Daoy (cell line): Measurements from ENCODE around the gene RNF208. TPM values are rescaled to one million over a fixed set of nuclear protein-coding genes. Genes with fewer than 3 reads are reported as not detected.

Experiments used
- DNase-seq: peaks from one replicate; pipeline ENCODE4 v3.0.0-alpha.2; 2015; ENCODE audit warnings: low read depth
- total RNA-seq: library from RNA; depleted of rRNA; stranded (reverse); fragments of >200 nt; shearing (Covaris generic); gene quantifications from 2 replicates; pipeline ENCODE4 v1.2.3, GENCODE V29; 2014

Gene RNF208
- total RNA-seq, 1 experiment from 2014 or later: not detected

DNA sequence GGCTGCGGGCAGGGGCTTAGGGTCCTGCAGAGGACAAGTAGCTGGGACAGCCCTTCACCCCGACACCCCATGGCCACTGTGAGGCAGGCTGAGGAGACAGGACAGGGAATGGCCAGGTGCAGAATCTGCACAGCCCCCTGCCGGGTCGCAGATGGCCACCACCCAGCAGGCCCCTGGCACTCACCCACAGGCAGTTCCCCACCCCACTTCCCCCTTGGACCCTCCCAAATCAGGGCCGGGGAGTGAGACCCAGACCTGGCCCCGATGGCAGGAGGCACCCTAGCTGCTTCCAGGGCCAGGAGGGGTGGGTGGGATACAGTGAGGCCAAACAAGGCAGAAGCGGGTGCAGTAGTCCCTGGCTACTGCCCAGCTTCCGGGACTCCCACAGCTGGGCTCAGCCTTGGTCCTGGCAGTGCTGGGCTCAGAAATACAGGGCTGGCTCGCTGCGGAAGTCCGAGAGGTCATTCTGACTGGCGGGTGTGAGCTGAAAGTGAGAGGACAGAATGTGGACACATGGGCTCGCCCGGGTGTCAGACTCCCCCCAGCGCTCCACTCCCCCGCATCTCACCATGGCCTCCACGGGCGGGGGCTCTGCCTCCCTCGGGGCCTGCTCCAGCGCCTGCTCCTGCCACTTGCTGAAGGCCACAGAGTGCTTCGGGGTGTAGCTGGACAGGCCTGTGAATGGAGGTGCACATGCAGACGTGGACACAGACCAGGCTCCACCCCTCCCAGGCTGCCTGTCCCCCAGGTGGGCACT is 30.2 kb downstream of the RNF208 start:
- no peak for DNase-seq

DNA sequence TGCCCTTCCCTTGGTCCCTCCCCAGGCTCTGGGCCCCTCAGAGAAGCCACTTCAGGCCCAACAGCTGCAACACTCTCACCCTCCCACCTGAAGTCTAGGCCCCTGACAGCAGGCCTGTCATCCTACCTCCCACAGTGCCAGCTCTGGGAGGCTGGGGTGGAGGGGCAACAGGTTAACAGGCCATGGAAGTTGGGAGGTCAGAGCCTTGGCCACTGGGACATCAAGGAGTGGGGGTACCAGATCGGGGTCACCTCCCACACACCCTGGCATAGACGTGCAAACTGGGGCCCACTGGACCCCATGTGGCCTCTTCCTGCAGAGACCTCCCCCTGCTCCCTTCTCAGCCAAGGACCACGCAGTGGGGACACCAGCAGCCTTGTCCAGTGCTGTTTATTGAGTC is 30.8 kb downstream of the RNF208 start:
- DNase-seq: no peak

DNA sequence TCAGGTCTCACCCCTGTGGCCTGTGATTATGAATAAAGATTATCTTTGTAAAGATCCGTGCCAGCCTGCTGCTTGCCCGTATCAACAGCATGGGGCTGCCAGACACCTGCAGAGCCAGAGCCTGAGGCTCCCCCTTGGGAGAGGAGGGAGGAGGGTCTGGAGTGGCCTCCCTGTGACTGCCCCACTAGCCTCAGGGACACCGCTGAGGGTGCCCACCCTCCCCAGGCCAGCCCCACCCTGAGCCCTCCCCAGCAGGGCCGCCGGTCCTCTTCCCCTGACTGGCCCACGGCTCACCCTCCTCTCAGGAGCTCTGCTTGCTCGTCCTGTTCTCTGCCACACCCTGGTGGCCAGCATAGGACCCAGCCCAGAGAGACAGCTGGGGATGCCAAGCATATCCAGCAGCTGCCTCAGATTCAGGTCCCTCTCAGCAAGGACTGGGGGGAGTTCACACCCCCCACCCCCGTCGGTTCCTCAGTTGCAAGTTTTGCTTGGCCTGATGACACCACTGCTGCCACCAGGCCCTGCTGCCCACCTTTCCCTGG is 31.7 kb downstream of the RNF208 start:
- DNase-seq: no peak

DNA sequence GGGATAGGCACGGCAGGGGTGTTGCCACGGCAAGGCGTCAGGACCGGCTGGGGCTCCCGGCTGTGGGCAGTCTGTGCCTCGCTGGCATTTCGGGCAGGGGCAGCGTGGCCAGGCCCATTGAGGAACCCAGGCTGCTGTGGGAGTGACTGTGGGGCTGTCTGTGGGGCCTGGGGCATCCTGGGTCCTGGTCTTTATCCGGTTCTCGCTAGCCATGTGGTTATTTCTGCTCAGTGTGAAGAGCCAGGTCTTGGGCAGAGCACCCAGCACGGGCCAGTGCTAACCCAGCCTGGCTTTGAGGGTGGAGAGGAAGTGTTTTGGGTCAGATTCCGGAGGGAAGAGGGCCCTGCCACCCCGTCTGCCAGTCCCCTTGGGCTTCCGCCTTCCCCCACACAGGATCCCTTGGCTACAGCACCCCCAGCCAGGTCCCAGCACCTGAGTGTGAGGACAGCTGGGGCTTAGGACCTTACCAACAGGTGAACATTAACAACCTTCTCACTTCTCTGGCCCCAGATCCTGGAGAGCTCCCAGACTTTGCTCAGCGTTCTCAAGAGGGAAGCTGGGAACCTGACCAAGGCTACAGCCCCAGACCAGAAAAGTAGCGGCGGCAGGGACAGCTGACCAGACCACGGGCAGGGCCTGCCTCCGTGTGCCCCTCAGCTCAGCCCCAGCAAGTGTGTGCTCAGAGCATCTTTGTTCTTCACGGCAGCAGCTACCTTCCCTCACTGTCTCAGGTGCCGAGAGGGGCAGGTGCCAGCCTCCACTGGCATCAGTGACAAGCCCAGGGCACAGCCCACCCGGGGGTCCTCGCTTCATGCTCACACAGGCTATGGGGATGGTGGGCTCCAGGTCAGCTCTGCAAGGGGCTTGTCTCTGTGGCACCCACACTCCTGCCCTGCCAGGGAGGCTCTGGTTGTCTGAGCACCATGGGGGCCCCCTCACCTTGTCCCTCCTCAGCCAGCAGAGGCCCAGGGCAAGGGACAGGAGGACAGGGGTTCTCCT is 32.4 kb downstream of the RNF208 start:
- no peak for DNase-seq

DNA sequence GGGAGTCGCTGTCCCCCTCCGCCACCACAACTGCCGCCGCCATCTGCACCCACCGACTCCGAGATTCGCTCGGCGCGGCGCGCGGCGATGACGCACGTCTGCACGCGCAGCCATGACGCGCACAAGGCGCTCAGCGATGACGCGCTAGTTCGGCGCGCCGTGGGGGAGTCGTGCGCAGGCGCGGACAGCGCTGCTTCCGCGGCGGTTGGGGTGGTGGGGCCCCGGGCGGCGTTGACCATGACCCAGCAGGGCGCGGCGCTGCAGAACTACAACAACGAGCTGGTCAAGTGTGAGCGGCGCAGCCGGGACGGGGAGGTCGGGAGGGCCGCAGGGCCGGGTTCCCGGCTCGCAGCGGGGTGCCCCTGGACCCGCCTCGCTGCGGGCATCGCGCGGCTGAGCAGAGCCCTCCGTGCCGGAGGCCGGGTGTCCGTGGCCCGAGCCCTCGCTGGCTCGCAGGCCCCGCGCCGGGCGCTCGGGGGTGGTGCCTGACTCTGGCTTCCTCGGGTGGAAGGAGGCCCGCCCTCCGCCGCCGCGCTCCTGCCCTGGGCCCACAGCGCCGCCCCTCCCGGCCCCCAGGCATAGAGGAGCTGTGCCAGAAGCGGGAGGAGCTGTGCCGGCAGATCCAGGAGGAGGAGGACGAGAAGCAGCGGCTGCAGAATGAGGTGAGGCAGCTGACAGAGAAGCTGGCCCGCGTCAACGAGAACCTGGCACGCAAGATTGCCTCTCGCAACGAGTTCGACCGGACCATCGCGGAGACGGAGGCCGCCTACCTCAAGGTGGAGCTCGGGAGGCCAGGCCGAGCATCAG is 33.3 kb downstream of the RNF208 start, which contains the start of the genes ANAPC2 and SSNA1:
Gene ANAPC2 (minus strand): TSS at position 71 of the 807 bp plus-strand sequence. CDS start 28 bp downstream, at position 43.
Gene SSNA1 (plus strand): TSS at position 187 of the 807 bp plus-strand sequence. CDS start 51 bp downstream, at position 238.
- peak; percentile 98 for DNase-seq

DNA sequence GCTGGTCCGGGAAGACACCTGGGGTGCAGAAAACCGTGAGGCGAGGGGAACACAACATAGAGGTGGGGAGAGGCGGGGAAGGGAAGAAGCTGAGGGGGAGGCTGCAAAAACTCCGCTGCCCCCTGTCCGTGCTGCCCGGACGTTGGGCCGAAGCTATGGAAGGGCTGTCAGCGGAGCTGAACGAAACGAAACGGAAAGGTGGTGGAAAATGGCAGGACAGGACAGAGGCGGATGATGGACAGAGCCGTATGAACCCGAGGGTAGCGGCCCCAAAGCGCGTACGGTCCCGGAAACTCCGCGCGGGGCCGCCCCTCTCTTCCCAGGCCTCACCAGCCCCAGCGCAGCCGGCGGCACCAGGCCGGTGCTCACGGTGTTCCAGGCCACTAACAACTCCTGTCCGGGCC is 34.0 kb downstream of the RNF208 start:
- no peak for DNase-seq

DNA sequence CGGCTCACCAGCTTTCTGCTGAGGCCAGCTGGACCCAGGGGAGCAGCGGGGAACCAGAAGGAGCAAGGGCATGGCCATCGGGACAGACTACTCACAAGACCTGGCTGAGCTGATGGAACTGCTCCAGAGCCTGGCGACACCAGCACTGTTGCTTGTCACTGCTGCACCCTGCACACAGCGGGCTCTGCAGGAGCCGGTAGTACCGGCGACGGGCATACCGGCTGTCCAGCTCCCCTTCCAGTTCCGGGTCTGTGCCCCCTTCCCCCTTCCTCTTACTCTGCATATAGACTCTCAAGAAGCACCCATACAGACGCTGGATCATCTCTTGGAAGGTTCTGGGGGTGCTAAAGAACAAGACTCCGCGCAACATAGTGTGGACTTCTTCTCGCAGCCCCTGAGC is 34.7 kb downstream of the RNF208 start:
- DNase-seq: no peak

DNA sequence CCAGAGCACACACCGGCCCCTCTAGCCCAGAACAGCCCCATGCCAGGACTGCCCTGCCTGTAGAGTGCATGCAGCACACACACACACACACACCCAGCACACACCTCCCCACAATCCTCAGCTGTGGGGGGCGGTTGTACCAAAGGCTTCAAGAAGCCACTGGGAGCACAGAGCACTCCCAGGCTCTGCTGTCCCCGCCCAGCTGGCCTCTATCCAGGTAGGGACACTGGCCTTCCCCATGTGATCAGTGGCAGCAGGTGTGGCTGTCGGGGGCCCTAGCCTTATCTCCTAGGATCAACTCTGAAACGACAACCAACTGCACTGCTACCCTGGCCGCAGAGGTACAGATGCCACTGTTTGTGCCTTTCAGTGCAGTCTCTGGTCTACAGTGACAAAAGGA is 35.7 kb downstream of the RNF208 start:
- DNase-seq: no peak

DNA sequence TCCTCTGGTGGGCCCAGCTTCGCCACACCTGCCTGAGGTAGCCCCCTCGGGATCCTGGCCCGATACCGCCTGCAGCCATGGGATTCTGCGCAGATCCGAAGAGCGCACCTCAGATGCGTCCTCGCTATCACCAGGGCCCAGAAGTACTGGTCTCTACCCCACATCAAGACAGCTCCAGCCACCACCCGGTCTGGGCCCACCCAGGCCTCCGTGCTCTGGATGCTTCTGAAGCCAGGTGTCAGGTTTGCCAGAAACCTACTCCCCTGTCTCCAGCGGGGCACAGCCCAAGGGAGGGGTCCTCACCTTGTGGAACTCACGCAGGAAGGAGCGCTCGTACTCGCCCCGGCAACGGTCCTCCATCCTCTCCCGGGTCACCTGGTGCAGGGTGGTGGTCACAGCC is 36.1 kb downstream of the RNF208 start:
- no peak for DNase-seq

DNA sequence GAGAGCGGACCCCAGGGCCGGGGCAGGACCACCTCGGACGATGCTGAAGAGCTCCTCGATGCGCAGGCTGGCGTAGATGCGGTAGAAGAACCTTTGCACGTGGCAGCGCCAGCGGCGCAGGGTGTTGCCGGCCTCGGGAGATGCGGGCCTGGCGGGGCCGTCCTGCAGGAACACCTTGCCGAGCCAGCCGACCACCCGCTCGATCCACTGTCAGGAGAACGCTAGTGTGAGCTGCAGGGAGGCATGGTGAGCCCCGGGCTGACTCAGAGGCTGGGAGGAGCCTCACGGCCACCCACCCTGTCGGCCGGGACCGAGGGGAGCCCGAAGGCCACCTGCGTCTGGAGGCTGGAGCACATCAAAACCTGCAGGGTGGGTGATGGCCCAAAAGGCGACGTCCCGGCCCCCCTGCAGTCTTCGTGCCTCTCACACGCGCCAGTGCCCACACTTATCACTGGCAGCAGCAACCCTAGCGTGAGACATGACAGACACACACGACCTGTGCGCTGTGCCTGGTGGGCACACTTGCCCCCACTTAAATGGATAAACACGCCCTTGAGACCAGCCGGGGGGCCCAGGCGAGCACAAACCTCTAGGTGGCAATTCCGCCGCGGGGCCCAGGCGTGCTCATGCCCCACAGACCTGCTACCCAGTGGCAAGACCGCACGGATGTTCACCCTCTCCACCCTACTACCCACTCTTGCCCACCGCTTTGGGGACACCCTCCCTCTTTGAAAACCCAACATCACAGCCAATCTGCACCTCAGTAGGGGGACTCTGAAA is 37.0 kb downstream of the RNF208 start:
- DNase-seq: no peak

DNA sequence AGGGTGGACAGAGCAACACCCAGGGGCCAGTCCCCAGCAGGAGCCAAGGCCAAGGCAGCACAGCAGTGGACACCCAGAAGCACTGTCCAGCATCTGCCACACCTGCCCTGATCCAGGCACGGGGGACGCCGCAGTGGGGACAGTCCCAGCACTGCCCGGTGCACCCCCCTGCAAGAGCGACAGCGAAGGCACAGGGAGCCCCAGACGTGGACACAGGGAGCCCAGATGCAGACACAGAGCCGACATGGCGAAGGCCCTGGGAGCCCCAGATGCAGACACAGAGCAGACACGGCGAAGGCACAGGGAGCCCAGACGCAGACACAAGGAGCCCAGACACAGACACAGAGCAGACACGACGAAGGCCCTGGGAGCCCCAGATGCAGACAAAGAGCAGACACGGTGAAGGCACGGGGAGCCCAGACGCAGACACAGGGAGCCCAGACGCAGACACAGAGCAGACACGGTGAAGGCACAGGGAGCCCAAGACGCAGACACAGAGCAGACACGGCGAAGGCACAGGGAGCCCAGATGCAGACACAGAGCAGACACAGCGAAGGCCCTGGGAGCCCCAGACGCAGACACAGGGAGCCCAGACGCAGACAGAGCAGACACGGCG is 38.0 kb downstream of the RNF208 start:
- DNase-seq: no peak

DNA sequence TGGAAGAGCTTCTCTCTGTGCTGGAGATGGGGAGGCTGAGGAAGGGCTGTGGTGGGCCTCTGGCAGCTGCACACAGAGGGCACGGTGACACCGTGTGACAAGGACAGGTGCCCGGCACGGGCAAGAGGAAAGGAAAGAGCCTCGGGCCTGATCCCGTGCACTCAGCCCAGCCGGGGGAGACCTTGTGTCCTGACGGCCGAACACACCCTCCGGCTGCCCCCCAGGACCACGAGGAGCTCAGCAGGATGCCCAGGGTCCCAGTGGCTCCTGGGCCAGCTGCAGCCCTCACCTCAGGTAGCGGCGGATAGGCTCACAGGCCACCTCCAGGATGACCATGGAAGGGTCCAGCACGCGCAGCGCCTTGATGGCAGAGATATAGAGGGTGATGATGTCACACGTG is 39.2 kb downstream of the RNF208 start:
- DNase-seq: no peak

DNA sequence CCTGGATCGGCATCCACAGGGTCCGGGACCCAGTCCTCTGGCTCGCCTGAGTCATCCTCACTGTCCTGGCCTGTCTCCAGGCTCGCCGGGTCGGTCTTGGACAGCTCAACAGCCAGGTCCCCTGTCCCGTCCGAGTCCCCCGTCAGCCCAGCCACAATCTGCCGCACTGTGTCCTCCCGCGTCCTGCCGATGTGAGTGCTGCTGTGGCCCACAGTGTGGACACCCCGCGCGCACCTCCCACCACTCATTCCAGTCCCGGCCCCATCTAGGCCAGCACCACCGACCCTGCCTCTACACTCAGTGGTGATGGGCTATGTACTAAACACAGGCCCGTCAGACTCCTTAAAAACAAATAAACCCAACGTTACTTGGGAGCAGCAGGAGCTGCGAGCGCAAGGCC is 40.4 kb downstream of the RNF208 start:
- DNase-seq: no peak

DNA sequence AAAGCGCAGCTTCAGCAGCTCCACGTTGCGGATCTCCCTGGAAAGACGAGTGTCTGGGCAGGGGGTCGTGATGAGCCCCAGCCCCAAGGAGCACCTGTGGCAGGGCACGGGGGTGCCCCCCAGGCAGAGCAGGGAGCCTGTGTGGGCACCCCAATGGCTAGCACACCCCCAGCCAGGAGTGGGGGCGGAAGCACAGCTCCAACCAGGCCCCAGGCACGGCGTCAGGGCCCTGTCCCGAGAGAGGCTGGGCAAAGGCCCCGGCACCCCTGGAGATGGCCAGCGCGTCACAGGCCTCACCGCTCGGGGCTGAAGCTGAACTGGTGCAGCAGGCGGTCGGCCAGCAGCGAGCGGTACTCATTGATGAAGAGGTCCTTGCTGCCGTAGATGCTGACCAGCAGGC is 41.5 kb downstream of the RNF208 start:
- DNase-seq: no peak

DNA sequence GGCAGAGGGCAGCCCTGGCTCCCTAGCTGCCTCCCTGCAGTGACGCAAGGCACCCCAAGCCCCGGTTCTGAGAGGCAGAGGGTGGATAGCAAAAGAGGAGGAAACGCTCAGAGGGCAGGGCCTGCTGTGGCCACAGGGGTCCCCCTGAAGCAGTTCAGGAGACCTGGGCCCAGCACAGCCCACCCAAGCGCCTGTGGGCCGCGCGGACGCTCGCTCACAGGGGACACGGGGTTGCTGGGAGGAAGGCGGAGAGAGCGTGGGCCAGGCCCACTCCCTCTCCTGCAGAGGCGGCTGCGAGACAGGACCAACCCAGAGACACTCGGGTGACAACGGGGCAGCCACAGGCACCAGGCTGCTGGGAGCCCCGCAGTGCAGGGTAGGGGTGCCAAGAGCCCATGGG is 42.3 kb downstream of the RNF208 start:
- DNase-seq: no peak

DNA sequence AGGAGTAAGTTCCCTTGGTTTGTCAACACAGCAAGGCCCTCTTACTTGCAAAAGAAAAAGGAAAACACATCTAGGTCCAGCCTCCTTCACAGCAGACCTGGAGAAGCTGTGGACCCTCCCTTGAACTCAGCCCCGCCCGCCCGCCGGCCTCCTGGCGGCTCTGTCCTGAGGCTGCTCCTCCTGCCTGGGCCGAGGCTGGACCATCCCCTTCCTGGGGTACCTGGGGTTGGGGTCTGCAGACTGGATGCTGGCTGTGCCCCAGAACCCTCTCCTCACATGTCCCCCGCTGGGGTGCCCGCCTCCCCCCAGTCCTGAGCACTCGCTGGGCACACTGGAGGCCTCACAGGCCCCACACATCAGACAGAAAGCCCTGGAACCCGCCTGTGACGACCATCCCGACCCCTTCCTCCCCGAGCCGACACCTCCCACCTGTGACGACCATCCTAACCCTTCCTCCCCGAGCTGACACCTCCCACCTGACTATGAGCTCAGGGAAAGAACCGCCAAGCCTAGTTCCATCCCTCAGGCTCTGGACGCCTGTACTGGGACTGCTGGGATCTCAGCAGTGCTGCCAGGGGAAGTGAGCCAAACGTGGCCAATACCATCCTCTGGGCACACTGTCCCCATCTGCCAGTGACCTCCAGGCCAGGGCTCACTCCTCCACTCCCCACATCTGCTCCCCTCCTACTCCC is 43.0 kb downstream of the RNF208 start:
- no peak for DNase-seq

DNA sequence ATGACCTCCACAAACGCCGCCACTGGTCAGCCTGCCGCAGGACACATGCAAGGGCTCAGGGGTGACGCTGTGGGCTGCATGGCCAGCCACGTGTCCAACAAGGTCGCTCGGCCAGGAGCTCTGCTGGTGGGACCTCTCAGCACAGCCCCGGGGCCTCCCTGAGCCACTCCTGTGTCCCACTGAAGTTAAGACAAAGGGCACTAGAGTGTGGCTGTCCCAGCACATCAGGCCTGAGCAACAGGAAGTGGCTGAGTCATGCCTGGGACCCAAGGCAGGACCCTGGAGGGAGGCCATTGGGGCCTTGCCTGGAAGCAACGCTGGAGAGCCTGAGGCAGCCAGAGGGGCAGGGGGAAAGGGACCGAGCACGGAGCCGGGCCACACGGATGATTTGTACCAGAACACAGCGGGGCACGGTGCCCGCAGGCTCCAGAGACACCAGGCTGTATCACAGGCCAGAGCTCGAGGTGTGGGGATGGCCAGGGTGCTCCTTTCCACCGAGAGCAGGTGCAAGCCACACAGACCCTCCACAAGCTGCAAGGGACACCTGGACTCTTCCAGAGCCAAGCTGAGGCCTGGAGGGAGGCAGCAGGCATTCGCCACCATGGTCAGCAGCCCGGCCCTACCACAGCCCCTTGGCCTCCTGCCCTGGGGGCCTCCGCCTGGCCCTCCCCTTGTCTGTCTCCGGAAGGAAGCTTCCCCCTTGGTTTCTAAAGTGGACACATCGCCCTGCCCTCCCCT is 43.7 kb downstream of the RNF208 start:
- peak; percentile 69 for DNase-seq

DNA sequence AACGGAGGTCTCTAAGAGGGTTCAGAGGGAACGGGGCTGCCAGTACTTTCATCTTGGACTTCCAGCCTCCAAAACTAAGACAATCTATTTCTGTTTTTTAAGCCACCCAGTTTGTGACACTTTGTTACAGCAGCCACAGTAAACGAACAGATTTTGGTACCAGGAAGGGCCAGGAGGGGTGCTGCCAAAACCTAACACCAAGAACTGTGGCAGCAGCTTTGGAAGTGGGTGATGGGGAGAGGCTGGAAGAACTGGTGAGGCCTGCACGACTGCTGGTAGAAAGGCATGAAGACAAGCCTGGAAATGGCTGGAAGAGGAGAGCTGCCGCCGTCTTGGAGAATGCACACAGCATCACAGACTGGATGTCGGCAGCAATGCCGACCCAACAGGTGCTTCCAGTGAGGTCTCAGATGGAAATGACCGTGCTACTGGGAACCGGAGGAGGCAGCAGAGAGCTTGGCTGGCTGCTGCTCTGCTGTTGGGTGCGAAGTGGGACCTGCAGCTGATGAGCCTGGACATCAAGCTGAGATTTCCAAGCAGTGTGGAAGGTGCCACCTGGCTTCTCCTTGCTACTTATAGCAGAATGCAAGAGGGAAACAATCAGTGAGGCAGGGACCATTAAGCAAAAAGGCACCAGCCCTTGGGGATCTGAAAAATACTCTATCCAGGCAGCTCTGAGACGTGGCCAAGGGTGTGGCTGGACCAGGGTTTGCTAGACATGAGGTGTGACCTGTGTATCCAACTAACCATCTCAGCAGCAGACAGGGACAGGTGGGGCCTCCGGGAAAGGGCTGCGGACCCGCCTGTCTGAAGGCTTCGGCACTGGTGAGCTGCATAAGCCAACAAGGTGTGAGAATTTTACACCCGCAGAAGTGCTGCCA is 45.5 kb downstream of the RNF208 start:
- peak; percentile 66 for DNase-seq
